ENCODE results near the gene ZNF225. TPM values are rescaled to one million over a fixed set of nuclear protein-coding genes. Genes with fewer than 3 reads are reported as not detected.

ZNF225 gene
- total and polyA plus RNA-seq, 9 of the 15 experiments (the other 6 are each of a cell fraction or from before 2014, with no cell fraction given), result 1.4 to 4.2 (median 2.2) TPM

DNA sequence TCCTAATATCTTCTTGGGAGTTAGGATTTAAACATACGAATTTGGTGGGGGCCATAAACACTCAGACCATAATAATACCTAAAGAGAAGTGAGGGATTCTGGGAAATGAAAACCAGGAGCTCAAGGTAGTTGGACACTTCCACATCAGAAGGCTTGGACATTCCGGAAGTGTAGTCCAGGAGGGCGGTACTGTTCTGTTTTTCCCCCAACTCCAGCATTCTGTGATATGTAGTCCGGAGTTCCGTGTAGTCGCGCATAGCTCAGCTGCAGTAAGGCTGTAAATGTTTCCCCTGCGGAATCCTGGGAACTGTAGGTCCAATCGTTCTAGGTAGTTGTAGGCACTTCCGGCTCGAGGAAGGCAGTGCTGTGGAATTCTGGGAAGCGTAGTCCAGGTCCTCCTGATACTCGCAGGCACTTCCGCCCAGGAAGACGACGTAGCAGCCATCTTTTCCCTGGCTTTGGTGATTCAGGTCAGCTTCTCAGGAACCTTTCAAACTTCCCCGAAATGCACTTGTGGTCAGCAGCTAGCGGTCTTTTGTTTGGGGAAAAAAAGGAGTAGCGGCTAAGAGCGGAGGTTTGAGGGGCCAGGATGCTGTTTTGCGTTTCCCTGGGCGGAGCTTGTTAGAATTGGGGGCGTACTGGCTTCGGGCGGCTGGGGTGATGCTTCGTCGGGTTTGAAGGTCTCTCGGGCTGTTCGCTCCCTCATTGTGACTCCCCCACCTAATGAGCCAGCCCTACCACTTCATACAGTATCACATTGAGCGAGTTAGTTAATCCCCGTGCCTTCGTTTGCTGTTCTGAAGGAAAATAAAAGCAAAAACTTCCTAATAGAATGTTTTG is 51.7 kb downstream of the ZNF225 start, which contains the start of gene ZNF226 (continued):
- TF ChIP-seq, protein P1, sequence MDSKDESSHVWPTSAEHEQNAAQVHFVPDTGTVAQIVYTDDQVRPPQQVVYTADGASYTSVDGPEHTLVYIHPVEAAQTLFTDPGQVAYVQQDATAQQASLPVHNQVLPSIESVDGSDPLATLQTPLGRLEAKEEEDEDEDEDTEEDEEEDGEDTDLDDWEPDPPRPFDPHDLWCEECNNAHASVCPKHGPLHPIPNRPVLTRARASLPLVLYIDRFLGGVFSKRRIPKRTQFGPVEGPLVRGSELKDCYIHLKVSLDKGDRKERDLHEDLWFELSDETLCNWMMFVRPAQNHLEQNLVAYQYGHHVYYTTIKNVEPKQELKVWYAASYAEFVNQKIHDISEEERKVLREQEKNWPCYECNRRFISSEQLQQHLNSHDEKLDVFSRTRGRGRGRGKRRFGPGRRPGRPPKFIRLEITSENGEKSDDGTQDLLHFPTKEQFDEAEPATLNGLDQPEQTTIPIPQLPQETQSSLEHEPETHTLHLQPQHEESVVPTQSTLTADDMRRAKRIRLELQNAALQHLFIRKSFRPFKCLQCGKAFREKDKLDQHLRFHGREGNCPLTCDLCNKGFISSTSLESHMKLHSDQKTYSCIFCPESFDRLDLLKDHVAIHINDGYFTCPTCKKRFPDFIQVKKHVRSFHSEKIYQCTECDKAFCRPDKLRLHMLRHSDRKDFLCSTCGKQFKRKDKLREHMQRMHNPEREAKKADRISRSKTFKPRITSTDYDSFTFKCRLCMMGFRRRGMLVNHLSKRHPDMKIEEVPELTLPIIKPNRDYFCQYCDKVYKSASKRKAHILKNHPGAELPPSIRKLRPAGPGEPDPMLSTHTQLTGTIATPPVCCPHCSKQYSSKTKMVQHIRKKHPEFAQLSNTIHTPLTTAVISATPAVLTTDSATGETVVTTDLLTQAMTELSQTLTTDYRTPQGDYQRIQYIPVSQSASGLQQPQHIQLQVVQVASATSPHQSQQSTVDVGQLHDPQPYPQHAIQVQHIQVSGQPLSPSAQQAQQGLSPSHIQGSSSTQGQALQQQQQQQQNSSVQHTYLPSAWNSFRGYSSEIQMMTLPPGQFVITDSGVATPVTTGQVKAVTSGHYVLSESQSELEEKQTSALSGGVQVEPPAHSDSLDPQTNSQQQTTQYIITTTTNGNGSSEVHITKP (IDR thresholded peaks at IDR 0.05; ENCODE audit: partially characterized antibody), result peak; percentile 40
- TF ChIP-seq REST (IDR thresholded peaks at IDR 0.05; ENCODE audit: borderline replicate concordance), result 0 out of 2 replicates have a peak, but pooled peaks have one; percentile 13
- TF ChIP-seq REST (CRISPR knock-in tag; IDR thresholded peaks at IDR 0.05; ENCODE audit: low read depth), result no peak
- TF ChIP-seq, protein P2, sequence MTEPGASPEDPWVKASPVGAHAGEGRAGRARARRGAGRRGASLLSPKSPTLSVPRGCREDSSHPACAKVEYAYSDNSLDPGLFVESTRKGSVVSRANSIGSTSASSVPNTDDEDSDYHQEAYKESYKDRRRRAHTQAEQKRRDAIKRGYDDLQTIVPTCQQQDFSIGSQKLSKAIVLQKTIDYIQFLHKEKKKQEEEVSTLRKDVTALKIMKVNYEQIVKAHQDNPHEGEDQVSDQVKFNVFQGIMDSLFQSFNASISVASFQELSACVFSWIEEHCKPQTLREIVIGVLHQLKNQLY (CRISPR knock-in tag; conservative IDR thresholded peaks at IDR 0.05), result no peak
- TF ChIP-seq ETS1 (conservative IDR thresholded peaks at IDR 0.05; ENCODE audit: control insufficient read depth, low read depth, low read length), result peak; percentile 90
- no peak for TF ChIP-seq KLF1 (tag; IDR thresholded peaks at IDR 0.05)
- TF ChIP-seq SMARCA4 (IDR thresholded peaks at IDR 0.05), result no peak
- TF ChIP-seq FOXP1 (CRISPR knock-in tag; IDR thresholded peaks at IDR 0.05), result no peak
- TF ChIP-seq SMARCC2 (IDR thresholded peaks at IDR 0.05; ENCODE audit: low read depth), result no peak
- TF ChIP-seq ZNF668 (CRISPR knock-in tag; IDR thresholded peaks at IDR 0.05), result no peak

Data from K562 (cell line).